Upper lobe of left lung (tissue), 6 donors: ENCODE measurements around the gene SAXO1. TPM values are rescaled to one million over a fixed set of nuclear protein-coding genes. Genes with fewer than 3 reads are reported as not detected.

Experiments used
- ATAC-seq, 2 donors: fragments of 200-7000 bp; cut with Tn5 transposase; one replicate each; pipeline ENCODE4 v1.9.1; 2022; ENCODE audit warnings: mild to moderate bottlenecking in 2 of 2, moderate library complexity in 2 of 2; ENCODE audit not compliant: low FRiP score in 2 of 2
- DNase-seq, 2 donors: peaks; one replicate each; pipeline ENCODE4 v3.0.0-alpha.2; 2019 to 2020
- H3K27ac ChIP-seq, 4 donors: fragments of 200-600 bp; sonication (generic); one replicate each; pipeline ENCODE4 v1.5.1; 2016 to 2019
- H3K27me3 ChIP-seq, 4 donors: fragments of 200-600 bp; sonication (generic); one replicate each; pipeline ENCODE4 v1.5.1; 2017 to 2019
- H3K36me3 ChIP-seq, 4 donors: fragments of 200-600 bp; sonication (generic); one replicate each; pipeline ENCODE4 v1.5.1; 2016 to 2019
- H3K4me1 ChIP-seq, 4 donors: fragments of 200-600 bp; sonication (generic); one replicate each; pipeline ENCODE4 v1.5.1; 2018 to 2019
- H3K4me3 ChIP-seq, 4 donors: fragments of 200-600 bp; sonication (generic); one replicate each; pipeline ENCODE4 v1.5.1; 2017 to 2019; ENCODE audit warnings: mild to moderate bottlenecking in 2 of 4, moderate library complexity in 1 of 4
- H3K9me3 ChIP-seq, 4 donors: fragments of 200-600 bp; sonication (generic); one replicate each; pipeline ENCODE4 v1.5.1; 2018 to 2019
- EP300 ChIP-seq, 4 donors: sonication (generic); formaldehyde crosslinking; IDR thresholded peaks; one replicate each; pipeline ENCODE4 v1.5.1; 2017; ENCODE audit warnings: antibody characterized with exemption in 4 of 4, control low read depth in 2 of 4
- POLR2A ChIP-seq, 4 donors: fragments of 450-650 bp; IDR thresholded peaks; one replicate each; pipeline ENCODE4 v1.5.1; 2016 to 2017; ENCODE audit warnings: antibody characterized with exemption in 4 of 4, mild to moderate bottlenecking in 2 of 4
- POLR2AphosphoS5 ChIP-seq, 2 donors: sonication (generic); formaldehyde crosslinking; IDR thresholded peaks; one replicate each; pipeline ENCODE4 v1.5.1; 2017; ENCODE audit warnings: antibody characterized with exemption in 2 of 2
- WGBS, 2 donors: methylation state at CpG; one replicate each; pipeline ENCODE4 v1.1.5; 2017 to 2018; 5-methylcytosine and 5-hydroxymethylcytosine counted together
- total RNA-seq, 6 donors: library from RNA; depleted of rRNA in 4 of 6; stranded (reverse); fragments of >200 nt in 4 of 6; gene quantifications; one replicate each; pipeline versions ENCODE4 v1.1.0 to v1.2.1, GENCODE V29; 2016 to 2021
- TF ChIP-seq, protein P1 (sequence below), 6 experiments: fragments of 450-650 bp in 4 of 6; fragments of 200-600 bp in 2 of 6; sonication (generic) in 2 of 6; IDR thresholded peaks; one replicate each; pipeline ENCODE4 v1.5.1; 2016 to 2019; ENCODE audit warnings: antibody characterized with exemption in 6 of 6
- donor health status: DM: no; HTN: no; CAD: no; lungs with moderate emphysema.
- donor health status: DM: no; HTN: yes; CAD: no; lungs with severe emphysema.

SAXO1 gene
- total RNA-seq, 6 donors from 2014 or later = under 0.01 to 0.22 (median 0.05) TPM; not detected in 2

DNA sequence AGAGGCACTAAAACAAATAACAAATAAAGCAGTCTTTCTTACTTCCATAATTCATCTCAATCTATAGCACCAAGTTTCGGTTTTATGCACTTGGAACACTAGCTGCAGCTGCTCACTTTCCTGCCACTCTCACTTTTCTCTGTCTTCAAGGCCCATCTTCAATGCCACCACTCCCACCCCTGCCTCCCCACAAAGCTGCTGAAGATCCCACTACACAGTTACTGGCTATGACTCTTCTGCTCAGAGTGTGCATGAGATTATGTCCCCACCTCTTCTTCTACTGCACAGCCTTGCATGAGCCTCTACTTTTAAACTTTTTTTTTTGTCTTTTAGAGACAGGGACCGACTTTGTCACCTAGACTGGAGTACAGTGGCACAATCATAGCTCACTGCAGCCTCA is 77.4 kb downstream of the SAXO1 start:
- H3K27ac ChIP-seq = no peak overlapping the region
- H3K36me3 ChIP-seq = no peaks in the 10 kb centered on the region
- 75 to 90% methylated on average over 2 of the region's 2 CpGs for WGBS, 2 donors
- H3K4me3 ChIP-seq = no peak overlapping the region
- H3K4me1 ChIP-seq = no peaks in the 10 kb centered on the region
- H3K9me3 ChIP-seq = no peaks in the 10 kb centered on the region
- no peaks in the 10 kb centered on the region for H3K27me3 ChIP-seq
- TF ChIP-seq POLR2A (IDR thresholded peaks at IDR 0.05) = no peak
- ATAC-seq (no peak), DNase-seq (no peak)

DNA sequence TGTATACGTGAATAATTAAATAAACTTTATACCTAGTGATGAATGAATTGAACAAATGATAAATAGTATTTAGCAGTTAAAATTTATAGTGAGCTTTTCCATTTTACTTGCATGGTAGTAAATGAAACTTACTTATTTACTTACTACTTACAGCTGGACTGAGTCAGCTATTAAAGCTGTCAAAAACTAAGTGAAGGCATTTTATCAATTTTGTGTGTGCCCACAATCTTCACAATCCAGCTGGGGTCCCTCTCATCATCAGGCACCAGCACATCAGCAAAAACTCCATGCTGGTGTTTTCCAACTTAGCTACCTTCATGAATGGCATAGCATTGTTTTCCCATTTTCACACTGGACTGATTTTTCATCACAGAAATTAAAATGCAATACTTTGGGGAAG is 81.1 kb downstream of the SAXO1 start:
- ATAC-seq = no peak
- TF ChIP-seq POLR2AphosphoS5 (IDR thresholded peaks at IDR 0.05) (no peak), POLR2A (IDR thresholded peaks at IDR 0.05) (no peak), EP300 (IDR thresholded peaks at IDR 0.05) (no peak)
- TF ChIP-seq, protein P1, sequence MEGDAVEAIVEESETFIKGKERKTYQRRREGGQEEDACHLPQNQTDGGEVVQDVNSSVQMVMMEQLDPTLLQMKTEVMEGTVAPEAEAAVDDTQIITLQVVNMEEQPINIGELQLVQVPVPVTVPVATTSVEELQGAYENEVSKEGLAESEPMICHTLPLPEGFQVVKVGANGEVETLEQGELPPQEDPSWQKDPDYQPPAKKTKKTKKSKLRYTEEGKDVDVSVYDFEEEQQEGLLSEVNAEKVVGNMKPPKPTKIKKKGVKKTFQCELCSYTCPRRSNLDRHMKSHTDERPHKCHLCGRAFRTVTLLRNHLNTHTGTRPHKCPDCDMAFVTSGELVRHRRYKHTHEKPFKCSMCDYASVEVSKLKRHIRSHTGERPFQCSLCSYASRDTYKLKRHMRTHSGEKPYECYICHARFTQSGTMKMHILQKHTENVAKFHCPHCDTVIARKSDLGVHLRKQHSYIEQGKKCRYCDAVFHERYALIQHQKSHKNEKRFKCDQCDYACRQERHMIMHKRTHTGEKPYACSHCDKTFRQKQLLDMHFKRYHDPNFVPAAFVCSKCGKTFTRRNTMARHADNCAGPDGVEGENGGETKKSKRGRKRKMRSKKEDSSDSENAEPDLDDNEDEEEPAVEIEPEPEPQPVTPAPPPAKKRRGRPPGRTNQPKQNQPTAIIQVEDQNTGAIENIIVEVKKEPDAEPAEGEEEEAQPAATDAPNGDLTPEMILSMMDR (IDR thresholded peaks at IDR 0.05) = no peak

GRCh38 chr9:18947892-18948339 is 85.1 kb downstream of the SAXO1 start:
- DNase-seq = peak in 1 of 2 donors; percentile 32
- TF ChIP-seq POLR2AphosphoS5 (IDR thresholded peaks at IDR 0.05) (no peak), EP300 (IDR thresholded peaks at IDR 0.05) (no peak), POLR2A (IDR thresholded peaks at IDR 0.05) (no peak)
- TF ChIP-seq, protein P1 (IDR thresholded peaks at IDR 0.05) = no peak
- no peaks in the 10 kb centered on the region for H3K36me3 ChIP-seq
- WGBS, 2 donors = 64 to 76% methylated on average over 4 of the region's 4 CpGs
- H3K9me3 ChIP-seq = no peaks in the 10 kb centered on the region
- ATAC-seq = peak; percentile 20 to 81
- no peak overlapping the region for H3K4me3 ChIP-seq
- no peaks in the 10 kb centered on the region for H3K27me3 ChIP-seq
- no peaks in the 10 kb centered on the region for H3K4me1 ChIP-seq
- no peak overlapping the region for H3K27ac ChIP-seq

More for the DNA sequence above, 81.1 kb downstream of the SAXO1 start:
- Histone ChIP-seq H3K36me3 (no peaks in the 10 kb centered on the region), H3K9me3 (no peaks in the 10 kb centered on the region), H3K4me1 (no peaks in the 10 kb centered on the region), H3K4me3 (no peak overlapping the region), H3K27ac (no peak overlapping the region), H3K27me3 (no peaks in the 10 kb centered on the region)
- 47 to 61% methylated on average over 1 of the region's 1 CpG for WGBS, 2 donors
- no peak for DNase-seq

DNA sequence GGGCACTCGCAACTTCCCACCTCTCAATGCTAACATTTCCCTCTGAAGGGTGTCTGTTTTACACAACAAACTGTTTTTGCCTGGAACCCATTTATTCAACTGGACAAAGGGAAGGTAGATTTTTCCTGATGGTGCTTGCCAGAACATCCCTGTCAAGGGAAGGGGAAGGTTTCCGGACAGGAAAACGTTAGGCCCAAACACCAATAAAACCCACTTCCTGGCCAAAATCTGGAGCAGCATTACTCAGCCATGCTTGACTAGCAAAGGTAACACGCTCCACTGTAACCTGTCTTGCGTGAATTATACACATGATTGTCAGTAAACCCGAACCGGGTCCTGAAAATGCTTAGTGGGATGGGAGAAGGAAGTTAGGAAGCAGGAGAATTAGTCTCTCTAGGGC is 90.2 kb downstream of the SAXO1 start:
- 68 to 70% methylated on average over 7 of the region's 7 CpGs for WGBS, 2 donors
- no peaks in the 10 kb centered on the region for H3K27me3 ChIP-seq
- H3K27ac ChIP-seq = no peak overlapping the region
- H3K4me3 ChIP-seq = no peak overlapping the region
- H3K4me1 ChIP-seq = no peaks in the 10 kb centered on the region
- H3K36me3 ChIP-seq = no peaks in the 10 kb centered on the region
- DNase-seq = no peak
- TF ChIP-seq, protein P1 (IDR thresholded peaks at IDR 0.05) = no peak
- TF ChIP-seq POLR2A (IDR thresholded peaks at IDR 0.05) = no peak
- TF ChIP-seq POLR2AphosphoS5 (IDR thresholded peaks at IDR 0.05) = no peak
- no peak for TF ChIP-seq EP300 (IDR thresholded peaks at IDR 0.05)
- H3K9me3 ChIP-seq = no peaks in the 10 kb centered on the region
- no peak for ATAC-seq

DNA sequence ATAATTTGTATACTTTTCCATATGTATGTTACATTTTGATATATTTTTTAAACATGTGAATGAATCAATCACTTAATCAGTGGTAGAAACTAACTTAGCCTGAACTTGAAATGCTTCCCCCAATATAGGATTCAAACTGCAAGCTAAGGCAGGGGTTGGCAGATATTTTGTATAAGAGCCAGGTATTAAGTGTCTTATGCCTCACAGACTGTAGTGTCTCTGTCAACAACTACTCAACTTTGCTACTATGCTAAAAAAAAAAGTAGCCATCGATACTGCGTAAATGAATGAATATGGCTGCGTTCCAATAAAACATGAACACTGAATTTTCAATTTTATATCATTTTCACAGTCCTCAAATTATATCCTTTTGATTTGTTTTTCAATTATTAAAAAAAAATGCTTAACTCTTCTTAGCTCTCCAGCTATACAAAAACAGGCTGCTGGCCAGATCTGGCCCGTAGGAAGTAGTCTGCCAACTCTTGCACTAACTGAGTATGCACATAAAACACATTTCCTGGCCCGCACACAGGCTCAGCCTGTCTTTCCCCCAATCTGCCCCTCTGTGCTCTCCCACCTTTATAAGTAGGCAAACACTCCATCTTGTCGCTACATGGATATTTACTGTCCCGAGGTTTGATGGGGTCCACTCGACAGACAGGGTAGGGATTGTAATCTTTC is 91.8 kb downstream of the SAXO1 start:
- ATAC-seq (no peak), DNase-seq (no peak)
- no peaks in the 10 kb centered on the region for H3K4me1 ChIP-seq
- TF ChIP-seq POLR2AphosphoS5 (IDR thresholded peaks at IDR 0.05) = no peak
- no peak for TF ChIP-seq EP300 (IDR thresholded peaks at IDR 0.05)
- TF ChIP-seq, protein P1 (IDR thresholded peaks at IDR 0.05) = no peak
- TF ChIP-seq POLR2A (IDR thresholded peaks at IDR 0.05) = no peak
- no peaks in the 10 kb centered on the region for H3K9me3 ChIP-seq
- H3K27ac ChIP-seq = no peak overlapping the region
- 67 to 76% methylated on average over 8 of the region's 8 CpGs for WGBS, 2 donors
- no peak overlapping the region for H3K4me3 ChIP-seq
- H3K36me3 ChIP-seq = no peaks in the 10 kb centered on the region
- no peaks in the 10 kb centered on the region for H3K27me3 ChIP-seq
